Stimulated activated CD8-positive, alpha-beta memory T cell treated with anti-CD3 and anti-CD28 coated beads, Interleukin-12 subunit alpha, Interleukin-12 subunit beta, amount 100 ng/mL, for 4 hours (primary cell): ENCODE results near the gene DCDC2.
"Not testable (repeated sequence)": the region's sequence is repeated elsewhere in the genome, so short reads cannot be mapped to it uniquely, and the experiment has no call there.

ENCODE experiments used
- DNase-seq: peaks from one replicate; pipeline ENCODE4 v3.0.0-alpha.2; 2020; ENCODE audit warnings: low read depth

DCDC2 gene

DNA sequence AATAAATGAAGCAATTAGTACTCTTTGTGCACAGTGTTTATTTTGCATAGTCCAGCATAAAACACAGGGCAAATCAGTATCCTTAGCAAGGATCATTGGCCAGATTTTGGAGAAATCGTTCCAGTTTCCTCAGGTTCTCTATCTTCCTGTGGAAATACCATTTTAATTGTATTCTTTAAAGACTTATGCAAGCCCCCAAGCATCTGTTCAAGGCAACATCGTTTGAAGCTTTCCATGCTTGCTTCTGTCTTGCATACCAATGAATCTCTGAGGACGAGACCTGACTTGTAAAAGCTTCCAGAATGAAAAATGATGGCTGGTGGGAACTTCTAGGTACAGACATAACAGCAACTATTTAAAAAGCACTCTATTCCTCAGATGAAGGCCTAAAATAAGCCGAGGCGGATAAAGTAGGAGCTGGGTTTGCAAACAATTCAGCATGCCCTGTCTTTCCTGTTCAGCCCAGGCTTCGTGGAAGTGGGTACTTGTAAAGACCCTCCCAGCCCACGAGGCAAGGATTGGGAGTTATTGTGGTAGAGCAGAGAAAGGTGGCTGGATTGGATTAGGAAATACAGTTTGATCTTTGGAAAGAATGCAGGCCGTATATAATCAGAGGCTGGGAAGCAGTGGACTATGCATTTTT is 210.2 kb downstream of the DCDC2 start:
- no peak for DNase-seq

DNA sequence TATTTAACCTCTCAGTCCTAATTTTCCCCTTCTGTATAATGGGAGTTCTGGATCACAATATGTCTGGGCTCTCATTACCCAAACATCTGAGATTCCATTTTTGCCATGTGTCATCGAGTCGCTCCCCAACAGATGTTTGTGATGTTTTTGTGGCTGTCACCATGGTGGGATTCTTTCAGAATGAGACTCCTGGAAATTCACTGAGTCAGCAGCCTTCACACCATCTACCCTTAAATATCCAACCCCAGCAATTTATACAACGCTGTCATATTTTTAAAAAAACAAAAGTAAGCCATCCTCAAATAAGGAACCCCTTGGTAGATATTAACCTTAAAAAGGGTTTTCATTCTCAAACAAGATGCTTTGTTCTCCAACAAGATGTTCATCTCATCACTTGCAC is 211.0 kb downstream of the DCDC2 start:
- DNase-seq: no peak

GRCh38 chr6:24145690-24146131 is 212.1 kb downstream of the DCDC2 start:
- DNase-seq: no peak

DNA sequence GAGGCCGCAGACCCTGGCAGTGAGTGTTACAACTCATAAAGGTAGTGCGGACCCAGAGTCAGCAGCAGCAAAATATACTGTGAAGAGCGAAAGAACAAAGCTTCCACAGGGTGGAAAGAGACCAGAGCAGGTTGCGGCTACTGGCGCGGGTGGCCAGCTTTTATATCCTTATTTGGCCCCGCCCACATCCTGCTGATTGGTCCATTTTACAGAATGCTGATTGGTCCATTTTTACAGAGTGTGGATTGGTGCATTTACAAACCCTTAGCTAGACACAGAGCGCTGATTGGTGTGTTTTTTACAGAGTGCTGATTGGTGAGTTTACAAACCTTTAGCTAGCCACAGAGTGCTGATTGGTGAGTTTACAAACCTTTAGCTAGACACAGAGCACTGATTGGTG is 215.1 kb downstream of the DCDC2 start:
- DNase-seq: not testable (repeated sequence)

DNA sequence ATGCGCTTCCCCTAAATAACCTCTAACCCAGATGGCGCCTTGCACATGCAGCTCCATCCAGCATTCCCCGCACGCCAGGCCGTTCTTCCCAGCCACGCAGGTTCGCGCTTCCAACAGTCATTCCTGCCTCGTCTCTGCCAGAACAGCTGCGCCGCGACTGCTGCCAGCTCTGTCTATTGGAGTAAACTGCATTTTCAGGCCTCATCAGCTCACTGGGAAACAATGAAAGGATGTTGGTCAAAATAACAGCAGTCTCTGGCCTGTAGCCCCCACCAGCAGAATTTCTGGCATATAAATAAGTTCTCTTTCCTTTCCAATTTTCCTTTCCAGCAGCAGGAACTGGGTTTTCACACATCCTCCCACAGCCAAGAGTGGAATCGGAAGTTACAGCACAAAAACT is 217.3 kb downstream of the DCDC2 start:
- DNase-seq: no peak

DNA sequence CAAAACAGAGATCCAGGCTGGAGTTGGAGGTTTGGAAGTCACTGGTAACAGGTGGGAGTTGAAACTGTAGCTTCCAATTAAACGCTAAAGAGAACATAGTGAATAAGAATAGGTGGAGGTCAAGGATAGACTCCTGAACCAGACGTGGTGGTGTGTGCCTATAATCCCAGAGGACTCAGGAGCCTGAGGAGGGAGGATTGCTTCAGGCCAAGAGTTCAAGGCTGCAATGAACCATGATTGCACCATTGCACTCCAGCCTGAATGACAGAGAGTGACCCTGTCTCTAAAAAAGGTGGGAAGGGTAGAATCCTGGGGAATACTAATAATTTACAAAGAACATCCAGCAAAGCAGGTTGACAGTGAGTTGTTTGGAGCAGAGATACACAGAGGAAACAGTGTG is 218.2 kb downstream of the DCDC2 start:
- no peak for DNase-seq

DNA sequence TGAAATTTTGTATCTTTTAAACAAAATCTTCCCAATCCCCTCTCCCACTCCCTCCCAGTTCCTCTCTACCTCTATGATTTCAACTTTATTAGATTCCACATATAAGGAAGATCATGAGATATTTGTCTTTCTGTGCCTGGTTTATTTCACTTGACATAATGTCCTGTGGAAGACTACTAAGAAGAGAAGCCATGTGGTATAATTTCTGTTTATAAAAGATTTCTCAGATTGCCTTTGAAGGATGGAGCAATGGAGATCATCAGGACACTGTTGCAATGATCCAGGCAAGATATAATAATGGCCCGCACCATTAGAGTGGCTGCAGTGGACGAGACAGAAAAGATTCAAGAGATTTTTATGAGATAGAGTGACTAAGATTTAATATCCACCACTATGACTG is 218.8 kb downstream of the DCDC2 start:
- DNase-seq: no peak

GRCh38 chr6:24131751-24132150 is 226.1 kb downstream of the DCDC2 start:
- DNase-seq: no peak

- no peak for DNase-seq
Observed at GRCh38 chr6:24127316-24127715, 230.5 kb downstream of the DCDC2 start.

DNA sequence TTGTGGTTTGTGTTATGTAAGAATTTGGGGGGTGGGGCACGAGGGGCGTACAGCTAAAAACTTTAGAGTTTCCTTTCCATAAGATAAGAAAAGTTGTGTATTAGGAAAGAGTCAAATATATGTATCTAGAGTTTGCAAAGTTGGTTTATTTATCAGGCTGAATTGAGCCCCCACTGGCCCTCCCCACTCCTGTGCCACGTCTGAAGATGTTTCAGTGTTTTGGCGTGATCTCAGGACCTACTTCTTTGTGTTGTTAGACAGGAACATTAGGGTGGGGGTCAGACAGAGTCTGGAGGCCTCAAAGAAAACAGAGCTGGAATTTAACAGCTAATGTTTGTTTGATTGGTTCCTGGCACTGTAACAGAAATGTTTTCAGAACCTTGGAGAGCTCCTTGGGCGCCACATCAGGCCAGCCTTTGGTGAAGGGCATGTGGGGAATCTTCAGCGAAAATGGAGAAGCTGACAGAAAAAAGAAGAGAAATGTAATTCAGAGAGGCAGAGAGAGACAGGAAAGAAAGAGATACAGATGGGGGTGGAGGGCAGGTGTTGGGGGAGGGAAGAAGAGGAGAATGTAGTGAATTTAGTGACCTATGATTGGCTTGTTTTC is 231.2 kb downstream of the DCDC2 start:
- no peak for DNase-seq

DNA sequence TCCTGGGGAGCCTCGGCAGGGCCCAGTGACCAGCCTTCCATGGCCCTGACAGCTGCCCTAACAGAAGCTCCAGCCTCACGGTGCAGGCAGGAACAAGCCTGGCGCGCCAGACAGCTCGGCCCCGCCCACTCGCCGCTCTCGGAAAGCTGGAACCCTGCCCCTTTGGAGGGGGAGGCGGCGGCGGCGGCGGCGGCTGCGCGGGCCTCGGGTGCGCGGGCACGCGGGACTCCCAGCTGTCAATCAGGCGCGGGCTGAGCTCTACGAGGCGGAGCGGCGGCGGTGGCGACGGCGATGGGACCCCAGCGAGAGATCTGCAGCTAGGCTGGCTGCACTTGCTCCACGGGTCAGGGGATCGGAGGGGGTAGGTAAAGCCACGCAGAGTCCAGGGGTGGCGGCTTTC is 231.9 kb downstream of the DCDC2 start, which contains the start of gene NRSN1:
NRSN1 (plus strand) TSS at position 236 of the 400 bp plus-strand sequence. CDS start 8,113 bp downstream, outside the sequence.
- no peak for DNase-seq

- no peak for DNase-seq
Observed at GRCh38 chr6:24122139-24122538, 235.7 kb downstream of the DCDC2 start.
